HEK293 (cell line): Measurements from ENCODE around the gene OR1L4.

Source experiments
- CTCF ChIA-PET: fragments of 350-600 bp; formaldehyde crosslinking; extraction: SDS; loops from one replicate; lab custom pipeline; 2021; ENCODE audit warnings: antibody characterized with exemption; lab: Yijun Ruan, JAX
- POLR2A ChIA-PET: fragments of 300-600 bp; formaldehyde crosslinking; extraction: SDS; loops from one replicate; lab custom pipeline; 2020; ENCODE audit warnings: antibody characterized with exemption, inconsistent platforms; lab: Yijun Ruan, JAX
- H3K27ac ChIP-seq: fragments of 200-500 bp; sonication (Bioruptor generic); 2 replicates; pipeline ENCODE4 v1.5.1; 2014; ENCODE audit warnings: low read depth, low read length, control low read depth, inconsistent platforms; ENCODE audit errors: extremely low read depth
- H3K36me3 ChIP-seq, 2 experiments: fragments of 200-500 bp in 1 of 2; sonication (Bioruptor generic) in 1 of 2; 1 replicate in 1 of 2; 2 replicates in 1 of 2; pipeline ENCODE4 v1.5.1; 2014 to 2017; ENCODE audit warnings: inconsistent platforms in 2 of 2, low read length in 2 of 2; ENCODE audit not compliant: control insufficient read depth in 2 of 2, insufficient read depth in 1 of 2
- H3K4me1 ChIP-seq: fragments of 200-500 bp; sonication (Bioruptor generic); 2 replicates; pipeline ENCODE4 v1.5.1; 2014; ENCODE audit warnings: mild to moderate bottlenecking, low read length, inconsistent platforms; ENCODE audit not compliant: control insufficient read depth, insufficient read depth
- H3K4me3 ChIP-seq: 2 replicates; pipeline ENCODE4 v1.5.1; 2011; ENCODE audit warnings: low read depth, mild to moderate bottlenecking, control low read depth, low read length, moderate library complexity
- H3K9me3 ChIP-seq: fragments of 200-500 bp; sonication (Bioruptor generic); 2 replicates; pipeline ENCODE4 v1.5.1; 2014; ENCODE audit warnings: low read depth, low read length, inconsistent platforms; ENCODE audit not compliant: control insufficient read depth, insufficient read depth
- OSR2 ChIP-seq: fragments of 450-650 bp; formaldehyde crosslinking; IDR thresholded peaks from 2 replicates; pipeline ENCODE4 v1.5.1; 2016; ENCODE audit warnings: missing biosample characterization, missing genetic modification characterization
- SCRT2 ChIP-seq: fragments of 450-650 bp; formaldehyde crosslinking; IDR thresholded peaks from 2 replicates; pipeline ENCODE4 v1.5.1; 2016; ENCODE audit warnings: missing biosample characterization, missing genetic modification characterization
- SP3 ChIP-seq: fragments of 450-650 bp; formaldehyde crosslinking; IDR thresholded peaks from 2 replicates; pipeline ENCODE4 v1.5.1; 2016; ENCODE audit warnings: missing biosample characterization, missing genetic modification characterization
- TCF7L2 ChIP-seq: IDR thresholded peaks from 2 replicates; pipeline ENCODE4 v1.6.1; 2011; ENCODE audit warnings: low read depth, mild to moderate bottlenecking, inconsistent platforms, low read length, moderate library complexity, borderline replicate concordance
- YY2 ChIP-seq: fragments of 450-650 bp; formaldehyde crosslinking; IDR thresholded peaks from 2 replicates; pipeline ENCODE4 v1.5.1; 2016; ENCODE audit warnings: missing biosample characterization, missing genetic modification characterization
- ZFHX2 ChIP-seq: fragments of 450-650 bp; formaldehyde crosslinking; conservative IDR thresholded peaks from 2 replicates; pipeline ENCODE4 v1.5.1; 2016; ENCODE audit warnings: missing biosample characterization, missing genetic modification characterization
- ZNF114 ChIP-seq: fragments of 450-650 bp; formaldehyde crosslinking; IDR thresholded peaks from 2 replicates; pipeline ENCODE4 v1.5.0; 2017; ENCODE audit warnings: missing biosample characterization, missing genetic modification characterization
- ZNF223 ChIP-seq: fragments of 450-650 bp; formaldehyde crosslinking; IDR thresholded peaks from 2 replicates; pipeline ENCODE4 v1.5.1; 2016; ENCODE audit warnings: missing biosample characterization, missing genetic modification characterization
- ZNF48 ChIP-seq: fragments of 450-650 bp; formaldehyde crosslinking; IDR thresholded peaks from 2 replicates; pipeline ENCODE4 v1.5.1; 2016; ENCODE audit warnings: missing biosample characterization, missing genetic modification characterization
- ZNF501 ChIP-seq: fragments of 450-650 bp; formaldehyde crosslinking; IDR thresholded peaks from 2 replicates; pipeline ENCODE4 v1.5.1; 2016; ENCODE audit warnings: missing biosample characterization, missing genetic modification characterization
- ZNF600 ChIP-seq: fragments of 450-650 bp; formaldehyde crosslinking; IDR thresholded peaks from 2 replicates; pipeline ENCODE4 v1.5.1; 2016; ENCODE audit warnings: missing biosample characterization, missing genetic modification characterization
- ZNF624 ChIP-seq: fragments of 450-650 bp; formaldehyde crosslinking; IDR thresholded peaks from 2 replicates; pipeline ENCODE4 v1.5.1; 2017; ENCODE audit warnings: missing biosample characterization, missing genetic modification characterization
- TF ChIP-seq, protein P1 (sequence below): fragments of 450-650 bp; formaldehyde crosslinking; IDR thresholded peaks from 2 replicates; pipeline ENCODE4 v1.5.1; 2016; ENCODE audit warnings: missing biosample characterization, missing genetic modification characterization
- TF ChIP-seq, protein P2 (sequence below): fragments of 450-650 bp; formaldehyde crosslinking; IDR thresholded peaks from 2 replicates; pipeline ENCODE4 v1.5.1; 2016; ENCODE audit warnings: missing biosample characterization, missing genetic modification characterization, borderline replicate concordance
- TF ChIP-seq, protein P3 (sequence below): fragments of 450-650 bp; formaldehyde crosslinking; IDR thresholded peaks from 2 replicates; pipeline ENCODE4 v1.5.1; 2017; ENCODE audit warnings: missing biosample characterization, missing genetic modification characterization
- TF ChIP-seq, protein P4 (sequence below): fragments of 450-650 bp; formaldehyde crosslinking; IDR thresholded peaks from 2 replicates; pipeline ENCODE4 v1.5.1; 2016; ENCODE audit warnings: missing biosample characterization, missing genetic modification characterization
- TF ChIP-seq, protein P5 (sequence below): fragments of 450-650 bp; formaldehyde crosslinking; IDR thresholded peaks from 2 replicates; pipeline ENCODE4 v1.5.1; 2016; ENCODE audit warnings: missing biosample characterization, missing genetic modification characterization
- TF ChIP-seq, protein P6 (sequence below): fragments of 450-650 bp; formaldehyde crosslinking; IDR thresholded peaks from 2 replicates; pipeline ENCODE4 v1.5.1; 2017; ENCODE audit warnings: missing biosample characterization, missing genetic modification characterization

The OR1L4 gene

DNA sequence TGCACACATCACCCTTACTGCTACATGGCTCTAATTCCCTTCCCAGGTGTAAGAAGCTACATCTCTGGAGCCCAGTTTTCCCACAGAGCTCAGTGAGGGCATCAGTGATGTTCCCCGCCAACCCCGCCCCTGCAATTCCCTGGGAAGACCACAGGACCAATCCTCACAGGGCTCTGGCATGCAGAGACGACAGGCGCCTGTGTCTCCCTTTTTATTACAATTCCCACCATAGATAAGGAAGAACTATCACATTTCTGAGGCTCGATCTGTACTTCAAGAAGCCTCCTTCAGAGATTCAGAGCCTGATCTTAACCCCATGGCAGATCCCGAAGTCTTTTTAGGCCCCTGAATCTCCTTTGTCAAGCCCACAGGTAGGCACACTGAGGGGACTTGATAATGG, 18.2 kb downstream of the OR1L4 start, which contains the start of gene OR1L6:
Gene OR1L6, plus strand, starts transcription at position 301 of the 400 bp plus-strand sequence. CDS start 7,545 bp downstream, outside the sequence.
- POLR2A ChIA-PET, result no interaction called here
- no peak within 1 kb of the TSS for H3K4me3 ChIP-seq
- H3K36me3 ChIP-seq, result no peaks in the 10 kb centered on the region
- CTCF ChIA-PET, result interaction anchor here (0.6 kb wide), 1 partner anchor 333 kb away, joined by 3 read pairs; no protein-coding TSS in a partner anchor
- TF ChIP-seq, protein P1, sequence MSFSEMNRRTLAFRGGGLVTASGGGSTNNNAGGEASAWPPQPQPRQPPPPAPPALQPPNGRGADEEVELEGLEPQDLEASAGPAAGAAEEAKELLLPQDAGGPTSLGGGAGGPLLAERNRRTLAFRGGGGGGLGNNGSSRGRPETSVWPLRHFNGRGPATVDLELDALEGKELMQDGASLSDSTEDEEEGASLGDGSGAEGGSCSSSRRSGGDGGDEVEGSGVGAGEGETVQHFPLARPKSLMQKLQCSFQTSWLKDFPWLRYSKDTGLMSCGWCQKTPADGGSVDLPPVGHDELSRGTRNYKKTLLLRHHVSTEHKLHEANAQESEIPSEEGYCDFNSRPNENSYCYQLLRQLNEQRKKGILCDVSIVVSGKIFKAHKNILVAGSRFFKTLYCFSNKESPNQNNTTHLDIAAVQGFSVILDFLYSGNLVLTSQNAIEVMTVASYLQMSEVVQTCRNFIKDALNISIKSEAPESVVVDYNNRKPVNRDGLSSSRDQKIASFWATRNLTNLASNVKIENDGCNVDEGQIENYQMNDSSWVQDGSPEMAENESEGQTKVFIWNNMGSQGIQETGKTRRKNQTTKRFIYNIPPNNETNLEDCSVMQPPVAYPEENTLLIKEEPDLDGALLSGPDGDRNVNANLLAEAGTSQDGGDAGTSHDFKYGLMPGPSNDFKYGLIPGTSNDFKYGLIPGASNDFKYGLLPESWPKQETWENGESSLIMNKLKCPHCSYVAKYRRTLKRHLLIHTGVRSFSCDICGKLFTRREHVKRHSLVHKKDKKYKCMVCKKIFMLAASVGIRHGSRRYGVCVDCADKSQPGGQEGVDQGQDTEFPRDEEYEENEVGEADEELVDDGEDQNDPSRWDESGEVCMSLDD, result no peak
- TF ChIP-seq ZNF114 (no peak), YY2 (tag by site-specific recombination) (no peak), OSR2 (tag by site-specific recombination) (no peak)
- TF ChIP-seq, protein P2, sequence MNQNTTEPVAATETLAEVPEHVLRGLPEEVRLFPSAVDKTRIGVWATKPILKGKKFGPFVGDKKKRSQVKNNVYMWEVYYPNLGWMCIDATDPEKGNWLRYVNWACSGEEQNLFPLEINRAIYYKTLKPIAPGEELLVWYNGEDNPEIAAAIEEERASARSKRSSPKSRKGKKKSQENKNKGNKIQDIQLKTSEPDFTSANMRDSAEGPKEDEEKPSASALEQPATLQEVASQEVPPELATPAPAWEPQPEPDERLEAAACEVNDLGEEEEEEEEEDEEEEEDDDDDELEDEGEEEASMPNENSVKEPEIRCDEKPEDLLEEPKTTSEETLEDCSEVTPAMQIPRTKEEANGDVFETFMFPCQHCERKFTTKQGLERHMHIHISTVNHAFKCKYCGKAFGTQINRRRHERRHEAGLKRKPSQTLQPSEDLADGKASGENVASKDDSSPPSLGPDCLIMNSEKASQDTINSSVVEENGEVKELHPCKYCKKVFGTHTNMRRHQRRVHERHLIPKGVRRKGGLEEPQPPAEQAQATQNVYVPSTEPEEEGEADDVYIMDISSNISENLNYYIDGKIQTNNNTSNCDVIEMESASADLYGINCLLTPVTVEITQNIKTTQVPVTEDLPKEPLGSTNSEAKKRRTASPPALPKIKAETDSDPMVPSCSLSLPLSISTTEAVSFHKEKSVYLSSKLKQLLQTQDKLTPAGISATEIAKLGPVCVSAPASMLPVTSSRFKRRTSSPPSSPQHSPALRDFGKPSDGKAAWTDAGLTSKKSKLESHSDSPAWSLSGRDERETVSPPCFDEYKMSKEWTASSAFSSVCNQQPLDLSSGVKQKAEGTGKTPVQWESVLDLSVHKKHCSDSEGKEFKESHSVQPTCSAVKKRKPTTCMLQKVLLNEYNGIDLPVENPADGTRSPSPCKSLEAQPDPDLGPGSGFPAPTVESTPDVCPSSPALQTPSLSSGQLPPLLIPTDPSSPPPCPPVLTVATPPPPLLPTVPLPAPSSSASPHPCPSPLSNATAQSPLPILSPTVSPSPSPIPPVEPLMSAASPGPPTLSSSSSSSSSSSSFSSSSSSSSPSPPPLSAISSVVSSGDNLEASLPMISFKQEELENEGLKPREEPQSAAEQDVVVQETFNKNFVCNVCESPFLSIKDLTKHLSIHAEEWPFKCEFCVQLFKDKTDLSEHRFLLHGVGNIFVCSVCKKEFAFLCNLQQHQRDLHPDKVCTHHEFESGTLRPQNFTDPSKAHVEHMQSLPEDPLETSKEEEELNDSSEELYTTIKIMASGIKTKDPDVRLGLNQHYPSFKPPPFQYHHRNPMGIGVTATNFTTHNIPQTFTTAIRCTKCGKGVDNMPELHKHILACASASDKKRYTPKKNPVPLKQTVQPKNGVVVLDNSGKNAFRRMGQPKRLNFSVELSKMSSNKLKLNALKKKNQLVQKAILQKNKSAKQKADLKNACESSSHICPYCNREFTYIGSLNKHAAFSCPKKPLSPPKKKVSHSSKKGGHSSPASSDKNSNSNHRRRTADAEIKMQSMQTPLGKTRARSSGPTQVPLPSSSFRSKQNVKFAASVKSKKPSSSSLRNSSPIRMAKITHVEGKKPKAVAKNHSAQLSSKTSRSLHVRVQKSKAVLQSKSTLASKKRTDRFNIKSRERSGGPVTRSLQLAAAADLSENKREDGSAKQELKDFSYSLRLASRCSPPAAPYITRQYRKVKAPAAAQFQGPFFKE (tag by site-specific recombination), result no peak
- TF ChIP-seq, protein P3, sequence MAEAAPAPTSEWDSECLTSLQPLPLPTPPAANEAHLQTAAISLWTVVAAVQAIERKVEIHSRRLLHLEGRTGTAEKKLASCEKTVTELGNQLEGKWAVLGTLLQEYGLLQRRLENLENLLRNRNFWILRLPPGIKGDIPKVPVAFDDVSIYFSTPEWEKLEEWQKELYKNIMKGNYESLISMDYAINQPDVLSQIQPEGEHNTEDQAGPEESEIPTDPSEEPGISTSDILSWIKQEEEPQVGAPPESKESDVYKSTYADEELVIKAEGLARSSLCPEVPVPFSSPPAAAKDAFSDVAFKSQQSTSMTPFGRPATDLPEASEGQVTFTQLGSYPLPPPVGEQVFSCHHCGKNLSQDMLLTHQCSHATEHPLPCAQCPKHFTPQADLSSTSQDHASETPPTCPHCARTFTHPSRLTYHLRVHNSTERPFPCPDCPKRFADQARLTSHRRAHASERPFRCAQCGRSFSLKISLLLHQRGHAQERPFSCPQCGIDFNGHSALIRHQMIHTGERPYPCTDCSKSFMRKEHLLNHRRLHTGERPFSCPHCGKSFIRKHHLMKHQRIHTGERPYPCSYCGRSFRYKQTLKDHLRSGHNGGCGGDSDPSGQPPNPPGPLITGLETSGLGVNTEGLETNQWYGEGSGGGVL (tag by site-specific recombination), result no peak
- H3K27ac ChIP-seq, result no peak within 1 kb of the TSS
- no peaks in the 10 kb centered on the region for H3K4me1 ChIP-seq
- no peaks in the 10 kb centered on the region for H3K9me3 ChIP-seq

DNA sequence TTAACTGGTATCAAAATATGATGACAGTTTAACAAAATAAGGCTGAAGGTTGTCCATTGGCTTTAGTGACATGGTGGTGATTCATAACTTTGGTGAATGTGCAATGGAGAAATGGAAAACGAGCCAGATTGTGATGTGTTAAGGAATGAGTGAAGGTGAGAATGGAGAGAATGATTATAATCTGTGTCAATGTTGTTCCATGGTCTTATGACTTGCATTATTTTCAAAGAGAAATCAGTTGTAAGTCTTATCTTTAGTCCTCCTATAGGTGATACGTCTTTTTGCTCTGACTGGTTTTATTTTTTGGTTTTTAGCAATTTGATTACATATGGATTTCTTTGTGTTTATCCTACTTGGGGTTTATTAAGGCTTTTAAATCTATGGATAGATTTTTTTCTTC, 31.0 kb downstream of the OR1L4 start:
- POLR2A ChIA-PET, result no interaction called here
- H3K27ac ChIP-seq, result no peak overlapping the region
- H3K4me1 ChIP-seq, result no peaks in the 10 kb centered on the region
- H3K36me3 ChIP-seq, result no peaks in the 10 kb centered on the region
- H3K4me3 ChIP-seq, result no peak overlapping the region
- no peaks in the 10 kb centered on the region for H3K9me3 ChIP-seq
- CTCF ChIA-PET, result no interaction called here
- no peak for TF ChIP-seq ZNF624 (tag by site-specific recombination)
- TF ChIP-seq, protein P4, sequence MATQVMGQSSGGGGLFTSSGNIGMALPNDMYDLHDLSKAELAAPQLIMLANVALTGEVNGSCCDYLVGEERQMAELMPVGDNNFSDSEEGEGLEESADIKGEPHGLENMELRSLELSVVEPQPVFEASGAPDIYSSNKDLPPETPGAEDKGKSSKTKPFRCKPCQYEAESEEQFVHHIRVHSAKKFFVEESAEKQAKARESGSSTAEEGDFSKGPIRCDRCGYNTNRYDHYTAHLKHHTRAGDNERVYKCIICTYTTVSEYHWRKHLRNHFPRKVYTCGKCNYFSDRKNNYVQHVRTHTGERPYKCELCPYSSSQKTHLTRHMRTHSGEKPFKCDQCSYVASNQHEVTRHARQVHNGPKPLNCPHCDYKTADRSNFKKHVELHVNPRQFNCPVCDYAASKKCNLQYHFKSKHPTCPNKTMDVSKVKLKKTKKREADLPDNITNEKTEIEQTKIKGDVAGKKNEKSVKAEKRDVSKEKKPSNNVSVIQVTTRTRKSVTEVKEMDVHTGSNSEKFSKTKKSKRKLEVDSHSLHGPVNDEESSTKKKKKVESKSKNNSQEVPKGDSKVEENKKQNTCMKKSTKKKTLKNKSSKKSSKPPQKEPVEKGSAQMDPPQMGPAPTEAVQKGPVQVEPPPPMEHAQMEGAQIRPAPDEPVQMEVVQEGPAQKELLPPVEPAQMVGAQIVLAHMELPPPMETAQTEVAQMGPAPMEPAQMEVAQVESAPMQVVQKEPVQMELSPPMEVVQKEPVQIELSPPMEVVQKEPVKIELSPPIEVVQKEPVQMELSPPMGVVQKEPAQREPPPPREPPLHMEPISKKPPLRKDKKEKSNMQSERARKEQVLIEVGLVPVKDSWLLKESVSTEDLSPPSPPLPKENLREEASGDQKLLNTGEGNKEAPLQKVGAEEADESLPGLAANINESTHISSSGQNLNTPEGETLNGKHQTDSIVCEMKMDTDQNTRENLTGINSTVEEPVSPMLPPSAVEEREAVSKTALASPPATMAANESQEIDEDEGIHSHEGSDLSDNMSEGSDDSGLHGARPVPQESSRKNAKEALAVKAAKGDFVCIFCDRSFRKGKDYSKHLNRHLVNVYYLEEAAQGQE, result no peak
- no peak for TF ChIP-seq ZNF501 (tag by site-specific recombination)
- TF ChIP-seq SCRT2 (tag by site-specific recombination), result no peak
- TF ChIP-seq, protein P5, sequence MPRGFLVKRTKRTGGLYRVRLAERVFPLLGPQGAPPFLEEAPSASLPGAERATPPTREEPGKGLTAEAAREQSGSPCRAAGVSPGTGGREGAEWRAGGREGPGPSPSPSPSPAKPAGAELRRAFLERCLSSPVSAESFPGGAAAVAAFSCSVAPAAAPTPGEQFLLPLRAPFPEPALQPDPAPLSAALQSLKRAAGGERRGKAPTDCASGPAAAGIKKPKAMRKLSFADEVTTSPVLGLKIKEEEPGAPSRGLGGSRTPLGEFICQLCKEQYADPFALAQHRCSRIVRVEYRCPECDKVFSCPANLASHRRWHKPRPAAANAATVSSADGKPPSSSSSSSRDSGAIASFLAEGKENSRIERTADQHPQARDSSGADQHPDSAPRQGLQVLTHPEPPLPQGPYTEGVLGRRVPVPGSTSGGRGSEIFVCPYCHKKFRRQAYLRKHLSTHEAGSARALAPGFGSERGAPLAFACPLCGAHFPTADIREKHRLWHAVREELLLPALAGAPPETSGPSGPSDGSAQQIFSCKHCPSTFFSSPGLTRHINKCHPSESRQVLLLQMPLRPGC (tag by site-specific recombination), result no peak
- no peak for TF ChIP-seq ZFHX2 (tag by site-specific recombination)
- TF ChIP-seq SP3 (tag by site-specific recombination), result no peak
- no peak for TF ChIP-seq ZNF223 (tag by site-specific recombination)
- TF ChIP-seq TCF7L2, result no peak
- TF ChIP-seq ZNF600 (tag by site-specific recombination), result no peak
- TF ChIP-seq ZNF48 (tag by site-specific recombination), result no peak
- TF ChIP-seq, protein P6, sequence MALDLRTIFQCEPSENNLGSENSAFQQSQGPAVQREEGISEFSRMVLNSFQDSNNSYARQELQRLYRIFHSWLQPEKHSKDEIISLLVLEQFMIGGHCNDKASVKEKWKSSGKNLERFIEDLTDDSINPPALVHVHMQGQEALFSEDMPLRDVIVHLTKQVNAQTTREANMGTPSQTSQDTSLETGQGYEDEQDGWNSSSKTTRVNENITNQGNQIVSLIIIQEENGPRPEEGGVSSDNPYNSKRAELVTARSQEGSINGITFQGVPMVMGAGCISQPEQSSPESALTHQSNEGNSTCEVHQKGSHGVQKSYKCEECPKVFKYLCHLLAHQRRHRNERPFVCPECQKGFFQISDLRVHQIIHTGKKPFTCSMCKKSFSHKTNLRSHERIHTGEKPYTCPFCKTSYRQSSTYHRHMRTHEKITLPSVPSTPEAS (tag by site-specific recombination), result no peak
